ENCODE data around the gene LEAP2.

LEAP2 gene

GRCh38 chr5:132873930-132874271, 433 bp downstream of the LEAP2 start:
- no peak overlapping the region for H3K4me3 ChIP-seq (ENCODE audit: low read length)
- no peaks in the 10 kb centered on the region for H3K27me3 ChIP-seq (ENCODE audit: insufficient read depth, low read length)
- no peak overlapping the region for H2AFZ ChIP-seq (ENCODE audit: low read depth, low read length)
- peaks cover 27% of the 10 kb centered on the region for H3K36me3 ChIP-seq (ENCODE audit: insufficient read depth, low read length)
- H3K4me1 ChIP-seq (ENCODE audit: insufficient read depth, low read length): peaks cover 5% of the 10 kb centered on the region
- no peaks in the 10 kb centered on the region for H3K9me3 ChIP-seq (ENCODE audit: low read length)

GRCh38 chr5:132876020-132876759, 2.7 kb downstream of the LEAP2 start:
- H2AFZ ChIP-seq (ENCODE audit: low read depth, low read length): no peak overlapping the region
- no peaks in the 10 kb centered on the region for H3K9me3 ChIP-seq (ENCODE audit: low read length)
- H3K4me1 ChIP-seq (ENCODE audit: insufficient read depth, low read length): peaks cover 5% of the 10 kb centered on the region
- H3K4me3 ChIP-seq (ENCODE audit: low read length): no peak overlapping the region
- no peaks in the 10 kb centered on the region for H3K27me3 ChIP-seq (ENCODE audit: insufficient read depth, low read length)
- peaks cover 41% of the 10 kb centered on the region for H3K36me3 ChIP-seq (ENCODE audit: insufficient read depth, low read length)

DNA sequence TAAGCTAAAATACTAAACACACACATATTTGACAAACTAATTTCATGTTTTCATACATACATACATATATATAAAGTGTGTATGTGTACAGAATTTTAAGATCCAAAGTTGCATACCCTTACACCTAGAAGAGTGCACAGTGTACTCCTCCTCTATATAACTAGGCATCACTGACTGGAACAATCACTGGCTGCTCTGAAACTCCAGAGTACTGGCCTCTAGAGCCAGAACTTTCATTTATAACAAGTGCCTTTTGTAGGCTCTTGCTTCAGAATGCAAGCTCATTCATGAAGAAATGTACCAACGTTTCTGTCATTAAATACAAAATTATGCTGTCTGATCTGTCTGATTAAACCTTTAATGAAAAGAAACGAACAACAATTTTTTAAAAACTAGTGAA, 4.0 kb downstream of the LEAP2 start:
- H3K4me3 ChIP-seq (ENCODE audit: low read length): no peak overlapping the region
- H2AFZ ChIP-seq (ENCODE audit: low read depth, low read length): no peak overlapping the region
- H3K27me3 ChIP-seq (ENCODE audit: insufficient read depth, low read length): no peaks in the 10 kb centered on the region
- H3K9me3 ChIP-seq (ENCODE audit: low read length): no peaks in the 10 kb centered on the region
- H3K36me3 ChIP-seq (ENCODE audit: insufficient read depth, low read length): peaks cover 49% of the 10 kb centered on the region
- peaks cover 5% of the 10 kb centered on the region for H3K4me1 ChIP-seq (ENCODE audit: insufficient read depth, low read length)

GRCh38 chr5:132877938-132878337, 4.5 kb downstream of the LEAP2 start:
- peaks cover 5% of the 10 kb centered on the region for H3K4me1 ChIP-seq (ENCODE audit: insufficient read depth, low read length)
- H3K36me3 ChIP-seq (ENCODE audit: insufficient read depth, low read length): peaks cover 52% of the 10 kb centered on the region
- H3K4me3 ChIP-seq (ENCODE audit: low read length): no peak overlapping the region
- no peak overlapping the region for H2AFZ ChIP-seq (ENCODE audit: low read depth, low read length)
- H3K9me3 ChIP-seq (ENCODE audit: low read length): no peaks in the 10 kb centered on the region
- H3K27me3 ChIP-seq (ENCODE audit: insufficient read depth, low read length): no peaks in the 10 kb centered on the region

GRCh38 chr5:132883261-132883834, 9.9 kb downstream of the LEAP2 start:
- Histone ChIP-seq H3K4me1 (ENCODE audit: insufficient read depth, low read length) (no peaks in the 10 kb centered on the region), H3K36me3 (ENCODE audit: insufficient read depth, low read length) (peaks cover 76% of the 10 kb centered on the region), H3K27me3 (ENCODE audit: insufficient read depth, low read length) (no peaks in the 10 kb centered on the region), H3K9me3 (ENCODE audit: low read length) (no peaks in the 10 kb centered on the region), H3K4me3 (ENCODE audit: low read length) (no peak overlapping the region), H2AFZ (ENCODE audit: low read depth, low read length) (no peak overlapping the region)

GRCh38 chr5:132884548-132884947, 11.1 kb downstream of the LEAP2 start:
- Histone ChIP-seq H3K4me1 (ENCODE audit: insufficient read depth, low read length) (no peaks in the 10 kb centered on the region), H3K27me3 (ENCODE audit: insufficient read depth, low read length) (no peaks in the 10 kb centered on the region), H3K36me3 (ENCODE audit: insufficient read depth, low read length) (peaks cover 77% of the 10 kb centered on the region), H3K4me3 (ENCODE audit: low read length) (no peak overlapping the region), H2AFZ (ENCODE audit: low read depth, low read length) (no peak overlapping the region), H3K9me3 (ENCODE audit: low read length) (no peaks in the 10 kb centered on the region)

DNA sequence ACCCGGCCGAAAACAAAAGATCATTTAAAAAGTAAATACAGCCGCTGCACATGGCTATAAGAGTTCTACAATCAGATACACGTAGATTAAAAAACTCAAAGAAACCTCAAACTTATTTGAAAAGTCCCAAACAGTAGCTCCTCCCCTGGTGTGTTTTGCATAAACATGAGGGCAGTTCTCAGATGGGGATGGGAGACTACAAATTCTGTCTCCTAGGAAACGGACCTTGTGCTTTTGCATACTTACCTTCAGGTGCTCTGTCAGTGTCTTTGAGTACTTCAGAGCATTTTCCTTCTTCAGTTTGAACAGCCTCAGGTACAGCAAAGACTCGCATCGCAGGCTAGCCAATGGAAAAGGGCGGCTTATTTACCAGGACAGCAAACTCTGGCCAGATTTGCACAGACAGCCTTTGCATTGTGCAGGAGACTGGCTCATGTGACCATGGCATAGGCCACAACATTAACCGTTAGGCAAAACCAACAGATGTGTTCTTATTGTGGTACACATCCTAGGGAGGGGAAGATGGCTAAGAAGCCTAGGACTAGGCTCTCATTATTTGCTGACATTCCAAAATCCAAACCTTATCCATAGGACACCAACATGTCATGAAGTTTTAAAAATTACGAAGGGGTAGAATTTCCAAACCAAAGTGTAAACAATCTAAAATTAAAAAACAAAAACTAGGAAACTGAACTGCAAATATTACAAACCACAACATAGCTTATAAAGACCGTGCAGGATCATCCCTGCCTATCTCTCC, 12.8 kb downstream of the LEAP2 start:
- no peaks in the 10 kb centered on the region for H3K27me3 ChIP-seq (ENCODE audit: insufficient read depth, low read length)
- peaks cover 73% of the 10 kb centered on the region for H3K36me3 ChIP-seq (ENCODE audit: insufficient read depth, low read length)

GRCh38 chr5:132887283-132887682, 13.8 kb downstream of the LEAP2 start:
- Histone ChIP-seq H3K36me3 (ENCODE audit: insufficient read depth, low read length) (peaks cover 74% of the 10 kb centered on the region), H3K4me3 (ENCODE audit: low read length) (no peak overlapping the region), H3K9me3 (ENCODE audit: low read length) (no peaks in the 10 kb centered on the region), H2AFZ (ENCODE audit: low read depth, low read length) (no peak overlapping the region), H3K4me1 (ENCODE audit: insufficient read depth, low read length) (no peaks in the 10 kb centered on the region), H3K27me3 (ENCODE audit: insufficient read depth, low read length) (no peaks in the 10 kb centered on the region)

More for the DNA sequence above, 12.8 kb downstream of the LEAP2 start:
- Histone ChIP-seq H2AFZ (ENCODE audit: low read depth, low read length) (no peak overlapping the region), H3K4me1 (ENCODE audit: insufficient read depth, low read length) (no peaks in the 10 kb centered on the region), H3K4me3 (ENCODE audit: low read length) (no peak overlapping the region), H3K9me3 (ENCODE audit: low read length) (no peaks in the 10 kb centered on the region)

GRCh38 chr5:132889501-132889900, 16.0 kb downstream of the LEAP2 start:
- Histone ChIP-seq H3K36me3 (ENCODE audit: insufficient read depth, low read length) (peaks cover 83% of the 10 kb centered on the region), H3K9me3 (ENCODE audit: low read length) (no peaks in the 10 kb centered on the region), H2AFZ (ENCODE audit: low read depth, low read length) (no peak overlapping the region), H3K27me3 (ENCODE audit: insufficient read depth, low read length) (no peaks in the 10 kb centered on the region), H3K4me1 (ENCODE audit: insufficient read depth, low read length) (no peaks in the 10 kb centered on the region), H3K4me3 (ENCODE audit: low read length) (no peak overlapping the region)

- Histone ChIP-seq H3K4me3 (ENCODE audit: low read length) (no peak overlapping the region), H2AFZ (ENCODE audit: low read depth, low read length) (no peak overlapping the region), H3K27me3 (ENCODE audit: insufficient read depth, low read length) (no peaks in the 10 kb centered on the region), H3K4me1 (ENCODE audit: insufficient read depth, low read length) (no peaks in the 10 kb centered on the region), H3K36me3 (ENCODE audit: insufficient read depth, low read length) (peaks cover 90% of the 10 kb centered on the region), H3K9me3 (ENCODE audit: low read length) (no peaks in the 10 kb centered on the region)
Observed at GRCh38 chr5:132890817-132891216, 17.3 kb downstream of the LEAP2 start.

DNA sequence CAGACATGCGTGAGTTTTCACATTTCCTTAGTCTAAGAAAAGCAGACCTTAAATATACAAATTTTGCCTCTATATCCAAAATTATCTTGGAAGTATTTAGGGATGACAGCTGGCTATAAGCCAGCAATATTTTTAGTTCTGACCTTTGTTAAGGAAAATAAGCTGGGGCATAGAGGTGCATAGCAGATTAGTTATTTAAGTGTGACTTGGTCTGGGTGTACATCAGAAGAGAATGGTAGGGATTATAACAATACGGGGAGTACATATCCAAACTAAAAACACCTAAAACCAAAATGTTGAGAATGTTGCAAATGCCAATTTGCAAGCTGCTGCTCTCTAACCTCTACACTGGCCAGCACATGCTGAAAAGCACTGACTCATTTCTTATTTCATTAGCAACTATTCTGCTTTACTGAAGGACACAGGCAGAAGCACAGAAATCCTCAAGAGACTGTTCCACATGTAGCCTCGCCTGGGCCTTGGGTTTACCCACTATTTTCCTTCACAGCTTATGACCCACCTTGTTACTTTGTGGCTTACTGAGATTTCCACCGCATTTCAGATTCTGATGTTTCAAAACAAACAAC, 22.3 kb downstream of the LEAP2 start:
- Histone ChIP-seq H3K9me3 (ENCODE audit: low read length) (no peaks in the 10 kb centered on the region), H3K36me3 (ENCODE audit: insufficient read depth, low read length) (peaks cover 74% of the 10 kb centered on the region), H2AFZ (ENCODE audit: low read depth, low read length) (no peak overlapping the region), H3K4me1 (ENCODE audit: insufficient read depth, low read length) (no peaks in the 10 kb centered on the region), H3K27me3 (ENCODE audit: insufficient read depth, low read length) (no peaks in the 10 kb centered on the region), H3K4me3 (ENCODE audit: low read length) (no peak overlapping the region)

GRCh38 chr5:132896685-132897084, 23.2 kb downstream of the LEAP2 start:
- H3K4me1 ChIP-seq (ENCODE audit: insufficient read depth, low read length): no peaks in the 10 kb centered on the region
- peaks cover 66% of the 10 kb centered on the region for H3K36me3 ChIP-seq (ENCODE audit: insufficient read depth, low read length)
- no peaks in the 10 kb centered on the region for H3K27me3 ChIP-seq (ENCODE audit: insufficient read depth, low read length)
- no peak overlapping the region for H2AFZ ChIP-seq (ENCODE audit: low read depth, low read length)
- no peaks in the 10 kb centered on the region for H3K9me3 ChIP-seq (ENCODE audit: low read length)
- no peak overlapping the region for H3K4me3 ChIP-seq (ENCODE audit: low read length)

- no peak overlapping the region for H2AFZ ChIP-seq (ENCODE audit: low read depth, low read length)
- H3K4me3 ChIP-seq (ENCODE audit: low read length): no peak overlapping the region
- H3K36me3 ChIP-seq (ENCODE audit: insufficient read depth, low read length): peaks cover 58% of the 10 kb centered on the region
- H3K27me3 ChIP-seq (ENCODE audit: insufficient read depth, low read length): no peaks in the 10 kb centered on the region
- no peaks in the 10 kb centered on the region for H3K9me3 ChIP-seq (ENCODE audit: low read length)
- no peaks in the 10 kb centered on the region for H3K4me1 ChIP-seq (ENCODE audit: insufficient read depth, low read length)
Observed at GRCh38 chr5:132898094-132898493, 24.6 kb downstream of the LEAP2 start.

Data from neuron (in vitro differentiated cells).